GM23248 (cell line): ENCODE results near the gene IMPDH1. TPM values are rescaled to one million over a fixed set of nuclear protein-coding genes. Genes with fewer than 3 reads are reported as not detected.

Experiments
- DNase-seq: peaks from one replicate; pipeline ENCODE4 v3.0.0-alpha.2; 2015
- H2AFZ ChIP-seq: fragments of 200-600 bp; sonication (generic); 2 replicates; pipeline ENCODE4 v1.6.1; 2016; ENCODE audit warnings: antibody characterized with exemption
- H3F3A ChIP-seq: fragments of 200-600 bp; sonication (generic); 2 replicates; pipeline ENCODE4 v1.6.1; 2016; ENCODE audit warnings: mild to moderate bottlenecking, antibody characterized with exemption, mixed run types; ENCODE audit not compliant: insufficient read depth
- H3K27ac ChIP-seq: fragments of 200-600 bp; sonication (generic); 2 replicates; pipeline ENCODE4 v1.5.1; 2016; ENCODE audit warnings: mild to moderate bottlenecking
- H3K27me3 ChIP-seq: fragments of 200-600 bp; sonication (generic); replicated peaks from 2 replicates; pipeline ENCODE4 v1.6.1; 2016; ENCODE audit warnings: mild to moderate bottlenecking; ENCODE audit not compliant: insufficient read depth
- H3K36me3 ChIP-seq: fragments of 200-600 bp; sonication (generic); 2 replicates; pipeline ENCODE4 v1.6.1; 2016; ENCODE audit warnings: low read depth, mild to moderate bottlenecking
- H3K4me1 ChIP-seq: fragments of 200-600 bp; sonication (generic); 2 replicates; pipeline ENCODE4 v1.6.1; 2016; ENCODE audit warnings: mild to moderate bottlenecking; ENCODE audit not compliant: insufficient read depth
- H3K4me2 ChIP-seq: fragments of 200-600 bp; sonication (generic); one replicate; pipeline ENCODE4 v1.6.1; 2016; ENCODE audit warnings: mild to moderate bottlenecking; ENCODE audit not compliant: unreplicated experiment
- H3K4me3 ChIP-seq: fragments of 200-600 bp; sonication (generic); 2 replicates; pipeline ENCODE4 v1.5.1; 2016; ENCODE audit warnings: mild to moderate bottlenecking
- H3K79me2 ChIP-seq: fragments of 200-600 bp; sonication (generic); 2 replicates; pipeline ENCODE4 v1.6.1; 2016; ENCODE audit warnings: mild to moderate bottlenecking; ENCODE audit not compliant: insufficient read depth
- H3K9ac ChIP-seq: fragments of 200-600 bp; sonication (generic); 2 replicates; pipeline ENCODE4 v1.6.1; 2016; ENCODE audit warnings: mild to moderate bottlenecking
- H3K9me2 ChIP-seq: fragments of 200-600 bp; sonication (generic); 2 replicates; pipeline ENCODE4 v1.6.1; 2016; ENCODE audit warnings: mixed run types, mild to moderate bottlenecking, moderate library complexity; ENCODE audit not compliant: insufficient read depth
- H3K9me3 ChIP-seq: fragments of 200-600 bp; sonication (generic); one replicate; pipeline ENCODE4 v1.6.1; 2017; ENCODE audit warnings: low read depth
- H4K20me1 ChIP-seq: fragments of 200-600 bp; sonication (generic); 2 replicates; pipeline ENCODE4 v1.6.0; 2016; ENCODE audit not compliant: insufficient read depth
- EZH2 ChIP-seq: fragments of 200-600 bp; sonication (generic); IDR thresholded peaks from 2 replicates; pipeline ENCODE4 v1.6.1; 2018; ENCODE audit warnings: antibody characterized with exemption, mild to moderate bottlenecking; ENCODE audit not compliant: insufficient read depth, poor library complexity, severe bottlenecking
- EZH2phosphoT487 ChIP-seq: fragments of 200-600 bp; sonication (generic); IDR thresholded peaks from 2 replicates; pipeline ENCODE4 v1.6.1; 2018; ENCODE audit warnings: antibody characterized with exemption, moderate library complexity, mild to moderate bottlenecking, low read depth; ENCODE audit not compliant: insufficient read depth
- WGBS, 2 experiments: methylation state at CpG; one replicate each; pipeline ENCODE4 v1.1.6; 2015 to 2017; ENCODE audit warnings: low lambda C conversion rate in 2 of 2, low coverage in 1 of 2; ENCODE audit errors: missing lambda C conversion rate in 2 of 2; 5-methylcytosine and 5-hydroxymethylcytosine counted together
- in situ Hi-C: fragments of 300-500 bp; cut with MboI; formaldehyde crosslinking; loops from 2 replicates; pipeline ENCODE4 v1.15.0; 2020
- polyA plus RNA-seq: library from polyadenylated mRNA; unstranded; fragments of >200 nt; fragmentation: Nextera tagmentation; extraction: Ambion mirVana; gene quantifications from 2 replicates; pipeline ENCODE4 v1.2.1, GENCODE V29; 2016
- total RNA-seq: library from RNA; depleted of rRNA; stranded (reverse); fragments of >200 nt; shearing (Covaris generic); gene quantifications from 2 replicates; pipeline ENCODE4 v1.2.3, GENCODE V29; 2014

IMPDH1 gene
- total and polyA plus RNA-seq, 2 experiments from 2014 or later: 89.9 to 97.3 TPM

GRCh38 chr7:128403676-128404075 is 6.1 kb downstream of the IMPDH1 start:
- Histone ChIP-seq H2AFZ (no peak overlapping the region), H3K9ac (peak overlapping the region; percentile 93; the same call in 1 of the 2 replicates), H3K4me1 (peaks cover 11% of the 10 kb centered on the region), H4K20me1 (peaks cover 4% of the 10 kb centered on the region; the same call in 1 of the 2 replicates), H3K27me3 (no peaks in the 10 kb centered on the region), H3K79me2 (peaks cover 38% of the 10 kb centered on the region), H3K27ac (no peak overlapping the region), H3K9me2 (no peaks in the 10 kb centered on the region), H3K4me3 (peak overlapping the region; percentile 80; the same call in 1 of the 2 replicates), H3K4me2 (peak overlapping the region; percentile 88), H3K9me3 (no peaks in the 10 kb centered on the region), H3F3A (peaks cover 6% of the 10 kb centered on the region), H3K36me3 (peaks cover 6% of the 10 kb centered on the region; the same call in 1 of the 2 replicates)
- WGBS, 2 experiments: 91 to 95% methylated on average over 5 of the region's 5 CpGs
- in situ Hi-C loops: no loop called here
- no peak for DNase-seq
- TF ChIP-seq EZH2 (no peak), EZH2phosphoT487 (no peak)

GRCh38 chr7:128402356-128402755 is 7.4 kb downstream of the IMPDH1 start:
- Histone ChIP-seq H3K9me2 (no peaks in the 10 kb centered on the region), H3K36me3 (peaks cover 17% of the 10 kb centered on the region), H3F3A (peaks cover 6% of the 10 kb centered on the region; the same call in 1 of the 2 replicates), H4K20me1 (peaks cover 4% of the 10 kb centered on the region; the same call in 1 of the 2 replicates), H3K4me1 (peaks cover 8% of the 10 kb centered on the region), H3K27ac (no peak overlapping the region), H3K79me2 (peaks cover 38% of the 10 kb centered on the region), H3K9me3 (no peaks in the 10 kb centered on the region), H3K9ac (no peak overlapping the region), H3K4me3 (no peak overlapping the region), H3K27me3 (no peaks in the 10 kb centered on the region), H3K4me2 (no peak overlapping the region), H2AFZ (no peak overlapping the region)
- 52 to 59% methylated on average over 2 of the region's 2 CpGs for WGBS, 2 experiments
- in situ Hi-C loops: no loop called here
- no peak for TF ChIP-seq EZH2
- no peak for TF ChIP-seq EZH2phosphoT487
- DNase-seq: no peak

- no peak for DNase-seq
- H3K36me3 ChIP-seq: peaks cover 24% of the 10 kb centered on the region
- H3K79me2 ChIP-seq: peaks cover 37% of the 10 kb centered on the region
- peaks cover 4% of the 10 kb centered on the region; the same call in 1 of the 2 replicates for H4K20me1 ChIP-seq
- no peaks in the 10 kb centered on the region for H3F3A ChIP-seq
- H3K9ac ChIP-seq: no peak overlapping the region
- no peak overlapping the region for H3K27ac ChIP-seq
- H3K27me3 ChIP-seq: no peaks in the 10 kb centered on the region
- 87 to 95% methylated on average over 5 of the region's 5 CpGs for WGBS, 2 experiments
- no peak overlapping the region for H3K4me2 ChIP-seq
- in situ Hi-C loops: no loop called here
- H3K4me1 ChIP-seq: peaks cover 8% of the 10 kb centered on the region
- H3K9me3 ChIP-seq: no peaks in the 10 kb centered on the region
- H3K4me3 ChIP-seq: no peak overlapping the region
- no peaks in the 10 kb centered on the region for H3K9me2 ChIP-seq
- TF ChIP-seq EZH2: no peak
- TF ChIP-seq EZH2phosphoT487: no peak
- H2AFZ ChIP-seq: no peak overlapping the region
Observed at GRCh38 chr7:128400566-128400965, 9.2 kb downstream of the IMPDH1 start.

- peaks cover 4% of the 10 kb centered on the region; the same call in 1 of the 2 replicates for H4K20me1 ChIP-seq
- peaks cover 24% of the 10 kb centered on the region for H3K36me3 ChIP-seq
Observed at GRCh38 chr7:128399991-128400390, 9.8 kb downstream of the IMPDH1 start.

More at GRCh38 chr7:128399991-128400390, 9.8 kb downstream of the IMPDH1 start:
- no peak for DNase-seq
- 93 to 97% methylated on average over 7 of the region's 7 CpGs for WGBS, 2 experiments
- Histone ChIP-seq H3K79me2 (peaks cover 32% of the 10 kb centered on the region), H2AFZ (no peak overlapping the region), H3K9ac (no peak overlapping the region), H3K9me2 (no peaks in the 10 kb centered on the region), H3K4me1 (peaks cover 8% of the 10 kb centered on the region), H3K9me3 (no peaks in the 10 kb centered on the region), H3K4me2 (no peak overlapping the region), H3F3A (no peaks in the 10 kb centered on the region), H3K27me3 (no peaks in the 10 kb centered on the region), H3K4me3 (no peak overlapping the region), H3K27ac (no peak overlapping the region)
- TF ChIP-seq EZH2phosphoT487: no peak
- TF ChIP-seq EZH2: no peak
- in situ Hi-C loops: no loop called here
